GM18858 (cell line): ENCODE measurements around the gene FBXL13.
"Not testable (repeated sequence)": the region's sequence is repeated elsewhere in the genome, so short reads cannot be mapped to it uniquely, and the experiment has no call there.

Experiments
- ATAC-seq: cut with Tn5 transposase; IDR thresholded peaks from one replicate; pipeline ENCODE4 v1.9.1; 2021; ENCODE audit not compliant: unreplicated experiment

Gene FBXL13

GRCh38 chr7:102902052-102902451 lies 172.5 kb downstream of the FBXL13 start:
- ATAC-seq, result not testable (repeated sequence)

- ATAC-seq, result no peak
Observed at GRCh38 chr7:102898532-102898859, 176.1 kb downstream of the FBXL13 start.

- no peak for ATAC-seq
Observed at GRCh38 chr7:102897856-102898531, 176.6 kb downstream of the FBXL13 start.

DNA sequence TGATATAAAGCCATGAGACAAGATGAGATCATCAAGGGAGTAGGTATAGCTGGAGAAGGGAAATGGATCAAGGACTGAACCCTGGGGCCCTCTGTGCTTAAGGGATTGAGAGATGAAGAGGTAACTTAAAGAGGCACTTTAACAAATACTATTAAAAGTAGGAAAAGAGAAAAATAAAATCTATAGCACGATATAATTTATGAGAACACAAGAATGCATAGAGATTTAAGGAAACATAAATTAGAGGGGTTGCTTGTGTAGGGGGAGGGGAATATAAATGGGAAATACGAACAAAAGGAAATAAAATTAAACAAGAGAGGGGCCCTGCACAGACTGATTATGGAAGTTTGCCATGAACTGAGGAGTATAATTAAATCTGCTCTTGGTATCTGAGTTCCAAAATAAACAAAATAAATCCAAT lies 177.4 kb downstream of the FBXL13 start:
- ATAC-seq, result no peak

DNA sequence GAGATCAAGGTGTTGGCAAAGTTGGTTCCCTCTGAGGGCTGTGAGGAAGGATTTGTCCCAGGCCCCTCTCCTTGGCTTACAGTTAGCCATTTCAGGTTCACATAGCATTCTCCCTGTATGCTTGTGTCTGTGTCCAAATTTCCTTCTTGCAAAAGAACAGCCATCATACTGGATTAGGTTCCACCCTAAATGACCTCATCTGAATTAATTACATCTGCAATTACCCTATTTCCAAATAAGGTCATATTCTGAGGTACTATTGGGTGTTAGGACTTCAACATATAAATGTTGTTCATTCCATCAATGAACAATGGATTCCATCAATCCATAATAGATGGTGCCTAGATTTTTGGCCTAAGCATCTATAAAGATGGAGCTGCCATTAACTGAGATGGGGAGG lies 178.0 kb downstream of the FBXL13 start:
- no peak for ATAC-seq

- ATAC-seq, result no peak
Observed at GRCh38 chr7:102895602-102896001, 179.0 kb downstream of the FBXL13 start.

- ATAC-seq, result no peak
Observed at GRCh38 chr7:102892631-102893278, 181.8 kb downstream of the FBXL13 start.

GRCh38 chr7:102891693-102892261 lies 182.8 kb downstream of the FBXL13 start:
- no peak for ATAC-seq

GRCh38 chr7:102890971-102891692 lies 183.5 kb downstream of the FBXL13 start:
- ATAC-seq, result no peak

GRCh38 chr7:102890292-102890970 lies 184.2 kb downstream of the FBXL13 start:
- no peak for ATAC-seq

DNA sequence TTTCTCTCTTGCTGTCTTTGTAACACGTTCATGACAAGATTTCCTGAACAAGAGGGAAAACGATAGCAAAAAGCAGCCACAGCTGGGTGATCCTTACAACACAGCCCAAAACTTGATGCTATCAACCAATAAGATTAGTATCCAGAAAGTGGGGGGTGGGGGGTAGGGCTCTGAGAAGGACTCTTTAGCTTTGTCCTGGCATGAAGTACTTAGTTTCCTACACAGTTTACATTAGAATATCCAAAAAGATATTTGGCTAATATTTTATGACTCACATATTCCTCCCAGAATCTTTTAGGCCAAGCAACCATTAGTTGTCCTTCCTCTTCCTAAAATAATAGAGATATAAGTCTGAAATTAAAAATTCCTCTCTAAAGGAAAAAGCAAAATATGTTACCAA lies 184.7 kb downstream of the FBXL13 start:
- no peak for ATAC-seq

GRCh38 chr7:102888561-102889233 lies 185.9 kb downstream of the FBXL13 start:
- ATAC-seq, result no peak

DNA sequence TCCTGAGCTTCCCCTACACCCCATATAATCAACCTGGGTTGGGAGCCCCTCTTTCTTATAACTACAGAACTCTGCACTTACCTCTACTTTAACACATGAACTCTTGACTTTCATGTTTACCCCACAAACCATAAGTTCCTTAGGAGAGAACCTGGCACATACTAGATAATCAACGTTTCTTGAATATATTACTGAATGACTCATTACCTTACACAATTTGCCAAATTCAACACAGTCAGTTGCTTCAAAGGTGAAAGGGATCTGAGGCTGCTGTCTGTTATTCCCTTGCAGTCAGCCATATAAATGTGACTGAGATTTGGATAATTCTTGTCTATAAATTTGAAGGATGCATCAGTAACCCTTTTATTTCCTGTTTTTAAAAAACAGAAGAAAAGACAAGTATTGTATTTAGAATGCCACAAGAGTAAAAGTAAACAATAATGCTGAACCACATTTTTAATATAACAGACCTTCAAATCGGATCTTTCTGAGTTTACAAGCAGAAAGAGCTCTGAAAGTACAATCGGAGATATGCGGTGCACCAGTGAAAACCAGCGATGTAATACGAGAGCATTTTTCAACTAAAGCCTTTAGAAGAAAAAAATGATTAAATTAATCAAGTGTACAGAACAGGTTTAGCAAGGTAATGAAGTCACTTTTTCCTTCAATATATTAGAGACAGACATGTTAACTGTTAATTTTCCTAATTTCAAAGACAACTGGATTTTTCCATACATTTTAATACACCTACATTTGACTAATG lies 191.3 kb downstream of the FBXL13 start:
- no peak for ATAC-seq

GRCh38 chr7:102875700-102876295 lies 198.8 kb downstream of the FBXL13 start:
- ATAC-seq, result no peak

DNA sequence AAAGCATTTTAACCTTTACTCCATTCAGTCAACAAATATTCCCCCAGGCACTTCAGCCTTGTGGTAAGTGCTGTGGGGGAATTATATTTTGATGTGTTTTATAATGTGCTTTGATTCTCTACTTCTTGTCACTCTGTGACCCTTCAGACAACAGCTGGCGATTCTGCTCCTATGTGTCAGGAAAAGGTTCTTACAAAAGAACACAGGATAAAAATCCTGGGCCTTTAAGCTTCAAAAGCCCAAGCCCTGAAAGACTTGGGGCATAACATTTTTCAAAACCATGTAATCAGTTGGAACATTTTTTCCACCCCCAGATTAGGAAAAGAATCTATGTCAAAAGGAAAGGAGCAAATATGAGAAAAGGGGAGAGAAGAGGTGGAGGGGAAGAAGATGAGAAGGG lies 199.6 kb downstream of the FBXL13 start:
- no peak for ATAC-seq

DNA sequence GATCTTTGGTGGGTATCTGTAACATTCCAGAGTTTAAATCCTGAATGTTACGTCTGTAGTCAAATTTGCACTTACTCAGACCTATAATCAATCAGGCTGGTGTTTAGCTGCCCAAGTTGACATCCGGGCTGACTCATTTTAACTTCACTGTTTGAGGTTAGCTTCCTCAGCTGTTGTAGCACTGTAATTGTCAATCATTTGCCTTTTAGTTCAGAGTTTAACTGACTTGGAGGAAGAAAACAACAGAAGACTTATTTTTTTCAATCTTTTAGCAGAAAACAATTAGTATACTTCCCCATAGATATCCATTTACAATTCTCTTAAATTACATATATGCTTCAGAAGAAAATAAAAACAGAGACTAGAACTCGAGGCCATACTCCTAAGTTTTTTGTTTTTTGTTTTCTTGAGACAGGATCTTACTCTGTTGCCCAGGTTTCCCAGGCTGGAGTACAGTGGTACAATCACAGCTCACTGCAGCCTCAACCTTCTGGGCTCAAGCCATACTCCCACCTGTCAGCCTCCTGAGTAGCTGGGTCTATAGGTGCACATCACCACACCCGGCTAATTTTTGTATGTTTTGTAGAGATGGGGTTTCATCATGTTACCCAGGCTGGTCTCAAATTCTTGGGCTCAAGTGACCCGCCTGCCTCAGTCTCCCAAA lies 200.3 kb downstream of the FBXL13 start:
- ATAC-seq, result peak; percentile 97

DNA sequence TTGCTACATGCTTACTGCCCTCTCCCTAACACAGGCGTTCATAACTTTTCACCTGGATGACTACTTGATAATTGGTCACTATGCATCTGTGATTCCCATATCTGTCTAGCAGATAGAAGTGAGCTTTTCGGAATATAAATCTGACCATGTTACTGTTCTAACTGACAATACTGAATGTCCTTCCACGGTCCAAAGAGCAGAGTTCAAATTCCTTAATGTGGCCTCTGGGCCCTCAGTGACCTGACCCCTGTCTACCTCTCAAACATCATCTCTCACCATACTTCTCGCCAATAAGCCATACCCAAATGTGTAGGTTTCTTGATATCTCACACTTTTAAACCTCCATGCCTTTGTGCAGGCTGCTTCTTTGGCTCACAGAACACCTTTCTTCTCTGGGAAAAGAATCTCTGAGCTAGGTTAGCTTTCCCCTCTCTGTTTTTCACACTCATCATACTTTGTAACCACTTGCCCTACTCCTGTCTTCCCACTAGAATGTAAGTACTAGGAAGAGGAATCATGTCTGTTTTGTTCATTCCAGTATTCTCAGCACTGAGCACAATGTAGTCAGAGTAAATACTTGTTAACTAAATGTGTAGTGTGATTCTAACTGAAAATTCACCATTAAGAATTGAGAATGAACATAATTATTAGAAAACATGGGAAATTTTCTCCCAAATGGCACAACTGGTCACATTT lies 201.0 kb downstream of the FBXL13 start:
- ATAC-seq, result peak; percentile 30

DNA sequence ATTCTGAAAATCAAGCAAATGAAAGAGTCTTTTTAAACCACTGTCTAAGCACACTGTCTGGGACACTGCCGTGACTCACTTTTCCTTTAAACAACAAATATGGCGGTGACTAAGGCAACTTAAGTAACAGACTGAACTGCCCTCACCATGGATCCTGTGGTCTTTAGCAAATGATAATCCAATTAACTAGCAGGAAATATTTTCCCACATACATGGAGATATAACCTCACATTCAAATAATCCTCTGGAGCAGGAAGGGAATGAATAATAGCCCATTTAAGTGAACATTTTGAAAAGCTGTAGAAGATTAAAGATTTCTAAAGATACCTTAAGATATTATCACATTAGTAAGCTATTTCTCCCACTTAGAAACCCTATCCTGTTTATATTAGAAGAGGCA lies 202.1 kb downstream of the FBXL13 start:
- no peak for ATAC-seq

DNA sequence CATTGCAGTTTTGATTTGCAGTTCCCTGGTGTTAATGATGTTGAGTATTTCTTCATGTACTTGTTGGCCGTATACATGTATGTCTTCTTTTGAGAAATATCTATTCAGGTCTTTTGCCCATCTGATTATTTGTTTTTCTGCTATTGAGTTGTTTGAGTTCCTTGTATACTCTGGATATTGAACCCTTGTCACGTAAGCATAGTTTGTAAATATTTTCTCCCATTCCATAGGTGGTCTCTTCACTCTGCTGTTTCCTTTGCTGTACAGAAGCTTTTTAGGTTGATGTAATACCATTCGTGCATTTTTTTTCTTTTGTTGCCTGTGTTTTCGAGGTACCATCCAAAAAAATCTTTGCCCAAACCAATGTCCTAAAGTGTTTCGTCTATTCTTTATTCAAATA lies 205.4 kb downstream of the FBXL13 start:
- ATAC-seq, result no peak
